ENCODE results near the gene TASP1. TPM values are rescaled to one million over a fixed set of nuclear protein-coding genes. Genes with fewer than 3 reads are reported as not detected.

TASP1 gene
- total RNA-seq, 4 donors from 2014 or later, result 1.7 to 4.2 (median 2.7) TPM

DNA sequence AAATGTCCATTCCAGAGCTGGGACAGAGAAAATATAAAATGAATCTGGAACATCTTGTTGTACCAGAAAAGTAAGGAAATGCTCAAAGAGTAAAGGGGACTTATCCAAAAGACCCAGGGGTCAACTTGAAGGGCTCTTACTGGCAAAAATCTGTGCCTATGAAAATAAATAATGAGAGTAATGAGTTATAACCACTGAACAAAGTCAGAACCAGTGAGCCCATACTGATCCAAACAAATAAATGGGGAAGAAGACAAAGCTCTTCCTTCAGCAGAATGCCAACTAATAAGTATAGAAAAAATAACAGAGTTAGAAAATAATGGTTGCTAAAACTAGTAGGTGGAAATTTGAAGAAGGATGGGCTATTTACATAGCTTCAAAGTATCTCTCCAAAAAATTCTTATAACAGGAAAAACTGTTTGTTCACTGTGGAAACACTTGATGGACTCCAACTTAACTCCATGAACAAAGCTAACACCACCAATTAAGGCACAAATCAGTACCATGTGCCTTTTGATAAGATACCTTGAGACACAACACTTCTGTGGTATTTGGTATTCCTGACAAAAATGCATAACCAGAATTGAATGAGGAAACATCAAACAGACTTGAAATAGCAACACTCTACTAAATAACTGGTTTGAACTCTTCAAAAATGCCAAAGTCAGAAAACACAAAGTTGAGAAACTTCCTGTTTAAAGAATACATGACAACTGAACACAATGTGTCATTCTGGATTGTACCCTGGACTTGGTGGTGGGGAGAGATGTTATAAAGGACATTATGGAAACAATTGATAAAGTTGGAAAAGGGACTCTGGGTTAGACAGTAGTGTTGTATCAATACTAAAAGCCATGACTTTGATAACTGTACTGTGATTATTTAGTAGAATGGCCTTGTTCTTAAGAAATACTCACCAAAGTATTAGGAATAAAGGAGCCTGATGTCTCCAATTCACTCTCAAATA, 220.2 kb downstream of the TASP1 start:
- in situ Hi-C loops (cut with MboI; ENCODE audit: low sequenced_read_pairs in 4 of 4), result no loop called here
- Histone ChIP-seq H3K27me3 (no peaks in the 10 kb centered on the region), H3K4me1 (no peaks in the 10 kb centered on the region), H3K27ac (no peak overlapping the region), H3K9me3 (no peaks in the 10 kb centered on the region), H3K36me3 (no peaks in the 10 kb centered on the region), H3K4me3 (no peak overlapping the region)
- no peak for TF ChIP-seq POLR2A (IDR thresholded peaks at IDR 0.05)
- TF ChIP-seq, protein P1, sequence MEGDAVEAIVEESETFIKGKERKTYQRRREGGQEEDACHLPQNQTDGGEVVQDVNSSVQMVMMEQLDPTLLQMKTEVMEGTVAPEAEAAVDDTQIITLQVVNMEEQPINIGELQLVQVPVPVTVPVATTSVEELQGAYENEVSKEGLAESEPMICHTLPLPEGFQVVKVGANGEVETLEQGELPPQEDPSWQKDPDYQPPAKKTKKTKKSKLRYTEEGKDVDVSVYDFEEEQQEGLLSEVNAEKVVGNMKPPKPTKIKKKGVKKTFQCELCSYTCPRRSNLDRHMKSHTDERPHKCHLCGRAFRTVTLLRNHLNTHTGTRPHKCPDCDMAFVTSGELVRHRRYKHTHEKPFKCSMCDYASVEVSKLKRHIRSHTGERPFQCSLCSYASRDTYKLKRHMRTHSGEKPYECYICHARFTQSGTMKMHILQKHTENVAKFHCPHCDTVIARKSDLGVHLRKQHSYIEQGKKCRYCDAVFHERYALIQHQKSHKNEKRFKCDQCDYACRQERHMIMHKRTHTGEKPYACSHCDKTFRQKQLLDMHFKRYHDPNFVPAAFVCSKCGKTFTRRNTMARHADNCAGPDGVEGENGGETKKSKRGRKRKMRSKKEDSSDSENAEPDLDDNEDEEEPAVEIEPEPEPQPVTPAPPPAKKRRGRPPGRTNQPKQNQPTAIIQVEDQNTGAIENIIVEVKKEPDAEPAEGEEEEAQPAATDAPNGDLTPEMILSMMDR (IDR thresholded peaks at IDR 0.05 in 4 of 5, conservative IDR thresholded peaks at IDR 0.05 in 1 of 5), result no peak
- ATAC-seq, result no peak
- no peak for DNase-seq
- intact Hi-C loops (cut with DNase I; ENCODE audit: low total_unique reads), result no loop called here

DNA sequence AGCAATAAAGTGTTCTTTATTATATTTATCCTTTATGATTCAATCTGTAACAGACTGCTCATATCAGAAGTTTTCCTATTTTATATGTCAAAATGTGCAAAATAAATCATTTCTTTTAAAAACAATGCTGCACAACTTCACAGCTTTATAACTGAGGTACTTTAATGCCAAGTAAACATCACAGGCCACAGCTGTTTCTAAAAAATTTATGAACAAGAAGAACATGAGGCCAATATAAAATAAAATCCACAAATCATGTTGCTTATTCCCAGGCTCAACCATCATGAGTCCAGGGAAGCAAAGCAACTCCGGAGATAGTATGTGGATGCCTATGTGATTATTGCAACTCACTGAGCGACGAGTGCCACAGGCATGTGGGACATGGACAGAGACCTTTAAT, 222.2 kb downstream of the TASP1 start:
- Histone ChIP-seq H3K9me3 (no peaks in the 10 kb centered on the region), H3K27ac (no peak overlapping the region), H3K4me3 (no peak overlapping the region), H3K36me3 (no peaks in the 10 kb centered on the region), H3K4me1 (no peaks in the 10 kb centered on the region), H3K27me3 (no peaks in the 10 kb centered on the region)
- no peak for DNase-seq
- in situ Hi-C loops (cut with MboI; ENCODE audit: low sequenced_read_pairs in 4 of 4) (no loop called here), intact Hi-C loops (cut with DNase I; ENCODE audit: low total_unique reads) (no loop called here)
- TF ChIP-seq, protein P1 (IDR thresholded peaks at IDR 0.05 in 4 of 5, conservative IDR thresholded peaks at IDR 0.05 in 1 of 5), result no peak
- TF ChIP-seq POLR2A (IDR thresholded peaks at IDR 0.05), result no peak
- ATAC-seq, result no peak

DNA sequence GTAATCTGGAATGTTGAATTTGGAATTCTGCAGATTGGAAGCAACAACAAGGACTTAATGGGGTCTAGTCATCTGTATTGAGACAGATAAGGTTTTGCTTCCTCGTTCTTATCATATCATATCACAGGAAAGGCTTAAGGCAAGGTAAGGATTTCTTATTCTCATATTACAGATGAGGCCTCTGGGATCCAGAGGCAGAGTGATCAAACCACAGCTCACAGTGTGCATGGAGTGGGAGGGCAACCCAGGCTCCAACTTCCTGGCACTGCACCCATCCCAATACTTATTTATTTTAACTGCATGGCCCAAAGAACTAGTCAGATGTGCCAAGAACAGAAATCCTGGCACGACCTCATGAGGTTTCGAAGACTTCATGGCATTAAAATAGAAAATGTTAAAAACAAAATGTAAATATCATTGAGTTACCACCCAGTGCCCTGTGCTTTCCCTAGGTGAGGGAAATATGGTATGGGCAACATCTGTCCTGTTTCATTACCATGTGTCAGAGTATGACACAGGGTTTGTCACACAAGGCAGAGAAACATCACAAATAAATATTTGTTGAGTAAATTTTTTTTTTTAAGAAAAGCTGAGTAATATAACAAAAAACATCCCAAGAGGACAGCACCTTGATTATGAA, 225.8 kb downstream of the TASP1 start:
- intact Hi-C loops (cut with DNase I; ENCODE audit: low total_unique reads) (no loop called here), in situ Hi-C loops (cut with MboI; ENCODE audit: low sequenced_read_pairs in 4 of 4) (no loop called here)
- Histone ChIP-seq H3K4me3 (no peak overlapping the region), H3K9me3 (no peaks in the 10 kb centered on the region), H3K4me1 (no peaks in the 10 kb centered on the region), H3K27ac (no peak overlapping the region), H3K36me3 (no peaks in the 10 kb centered on the region), H3K27me3 (no peaks in the 10 kb centered on the region)
- ATAC-seq (no peak), DNase-seq (no peak)
- TF ChIP-seq, protein P1 (IDR thresholded peaks at IDR 0.05 in 4 of 5, conservative IDR thresholded peaks at IDR 0.05 in 1 of 5), result no peak
- no peak for TF ChIP-seq POLR2A (IDR thresholded peaks at IDR 0.05)

DNA sequence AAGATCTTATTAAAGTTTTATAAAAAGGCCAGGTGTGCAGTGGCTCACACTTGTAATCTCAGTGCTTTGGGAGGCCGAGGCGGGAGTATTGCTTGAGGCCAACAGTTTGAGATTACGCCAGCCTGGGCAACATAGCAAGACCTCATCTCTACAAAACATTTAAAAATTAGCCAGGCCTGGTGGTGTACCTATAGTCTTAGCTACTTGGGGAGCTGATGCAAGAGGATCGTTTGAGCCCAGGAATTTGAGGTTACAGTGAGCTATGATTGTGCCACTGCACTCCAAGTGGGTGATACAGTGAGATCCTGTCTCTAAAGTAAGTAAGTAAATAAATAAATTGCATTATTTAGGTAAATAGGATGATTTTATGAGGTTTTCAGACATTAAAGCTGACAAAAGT, 234.4 kb downstream of the TASP1 start:
- H3K27ac ChIP-seq, result no peak overlapping the region
- no peaks in the 10 kb centered on the region for H3K27me3 ChIP-seq
- H3K4me3 ChIP-seq, result no peak overlapping the region
- intact Hi-C loops (cut with DNase I; ENCODE audit: low total_unique reads) (no loop called here), in situ Hi-C loops (cut with MboI; ENCODE audit: low sequenced_read_pairs in 4 of 4) (no loop called here)
- no peak for TF ChIP-seq POLR2A (IDR thresholded peaks at IDR 0.05)
- TF ChIP-seq, protein P1 (IDR thresholded peaks at IDR 0.05 in 4 of 5, conservative IDR thresholded peaks at IDR 0.05 in 1 of 5), result no peak
- no peaks in the 10 kb centered on the region for H3K4me1 ChIP-seq
- no peaks in the 10 kb centered on the region for H3K9me3 ChIP-seq
- no peak for ATAC-seq
- H3K36me3 ChIP-seq, result no peaks in the 10 kb centered on the region
- DNase-seq, result no peak

Data from gastrocnemius medialis (tissue), 4 donors.